Hematopoietic multipotent progenitor cell treated with erythropoietin and hydrocortisone succinate and interleukin-3 and kit ligand, for 4 days (in vitro differentiated cells): Measurements from ENCODE around the gene NMD3.

Source experiments
- DNase-seq: peaks from one replicate; pipeline ENCODE4 v3.0.0-alpha.2; 2015

NMD3 gene

DNA sequence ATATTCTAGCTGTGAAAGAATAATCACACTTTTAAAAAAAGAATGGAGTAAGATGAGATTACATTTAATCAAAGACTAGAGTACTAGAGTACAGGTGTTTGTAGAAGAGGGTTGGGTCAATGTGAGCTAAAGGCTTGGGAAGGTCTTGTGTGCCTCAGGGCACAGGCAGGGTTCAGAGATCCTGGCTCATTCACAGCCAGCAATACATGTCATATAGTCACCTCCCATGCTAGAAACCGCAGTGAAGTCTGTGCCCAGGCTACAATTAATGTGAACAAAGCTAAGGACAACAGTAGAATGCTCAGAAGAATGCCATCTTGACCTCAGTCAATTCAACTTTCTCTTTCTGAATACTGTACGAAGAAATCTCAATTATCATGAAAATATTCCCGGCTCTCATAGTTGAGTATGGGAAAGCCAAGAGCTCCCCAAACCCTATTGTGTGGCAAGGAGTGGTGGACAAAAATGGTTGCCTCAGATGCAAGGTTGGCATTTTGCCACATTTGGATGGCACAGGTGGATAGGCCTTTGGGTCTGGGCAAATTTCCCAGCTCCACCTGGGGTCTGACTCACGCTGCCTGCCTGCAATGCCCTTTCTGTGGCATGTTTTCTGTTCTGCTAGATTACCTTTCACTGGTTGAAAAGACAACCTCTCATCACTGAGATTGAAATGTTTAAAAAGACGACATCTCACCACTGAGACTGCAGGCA, 70.2 kb downstream of the NMD3 start:
- no peak for DNase-seq

DNA sequence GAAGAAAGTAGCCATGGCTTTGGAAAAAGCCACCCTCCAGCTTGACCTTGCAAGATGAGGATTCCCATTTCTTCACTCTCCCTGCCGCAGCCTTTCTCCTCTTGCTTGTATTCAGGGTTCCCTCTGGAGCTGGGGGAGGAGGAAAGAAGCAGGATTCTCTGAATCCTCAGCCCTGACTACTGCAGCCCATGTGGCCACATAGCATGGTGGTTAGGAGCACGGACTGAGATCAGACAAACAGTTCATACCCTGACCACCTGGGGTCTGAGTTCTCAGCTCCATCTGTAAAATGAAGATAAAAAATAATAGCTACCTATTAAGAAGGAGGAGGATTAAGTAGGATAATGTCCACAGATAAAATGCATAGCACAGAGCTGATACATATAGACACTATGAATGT, 72.3 kb downstream of the NMD3 start:
- no peak for DNase-seq

DNA sequence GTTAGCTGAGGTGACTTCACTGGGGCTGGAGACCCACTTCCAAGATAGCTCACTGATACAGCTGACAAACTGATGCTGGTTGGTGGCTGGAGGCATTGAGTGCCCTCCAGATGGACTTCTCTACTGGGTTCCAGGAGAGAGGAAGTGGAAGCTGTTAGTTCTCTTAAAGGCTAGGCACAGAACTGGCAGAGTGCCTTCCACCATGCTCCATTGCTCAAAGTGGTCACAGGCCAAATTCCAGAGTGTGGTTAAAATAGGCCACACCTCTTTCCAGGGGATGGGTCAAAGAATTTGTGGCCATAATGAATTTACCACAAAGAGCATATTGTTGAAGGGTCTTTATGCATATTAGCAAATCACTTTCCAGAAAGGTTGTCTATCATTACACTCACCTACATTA, 74.2 kb downstream of the NMD3 start:
- no peak for DNase-seq

DNA sequence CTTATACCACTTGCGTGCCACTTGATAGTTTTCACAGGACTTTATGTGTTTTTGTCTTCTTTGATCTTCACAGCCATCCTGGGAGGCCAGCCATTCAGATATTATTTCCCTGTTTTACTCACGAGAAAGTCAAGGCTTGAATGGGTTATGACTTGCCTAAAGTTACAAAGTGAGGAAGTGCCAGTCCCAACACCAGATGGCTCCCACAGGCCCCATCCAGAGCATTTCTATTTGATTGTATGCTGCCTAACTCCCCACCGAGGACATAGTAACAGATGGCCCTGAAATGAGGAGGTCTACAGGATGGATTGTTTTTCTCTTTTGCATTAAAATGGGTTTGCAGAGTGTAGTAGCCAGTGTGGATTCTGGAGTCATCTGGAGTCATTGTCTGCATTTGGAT, 75.7 kb downstream of the NMD3 start:
- no peak for DNase-seq
